HUES64 (cell line): Measurements from ENCODE around the gene RBCK1.
"Not testable (repeated sequence)": the region's sequence is repeated elsewhere in the genome, so short reads cannot be mapped to it uniquely, and the experiment has no call there.

Experiments used
- H3K27ac ChIP-seq: 2 replicates; pipeline ENCODE4 v1.7.0; 2013; ENCODE audit warnings: low read depth, low read length, inconsistent platforms
- H3K27me3 ChIP-seq: 2 replicates; pipeline ENCODE4 v1.6.1; 2013; ENCODE audit warnings: mild to moderate bottlenecking, low read length; ENCODE audit not compliant: insufficient read depth
- H3K36me3 ChIP-seq: 2 replicates; pipeline ENCODE4 v1.6.1; 2013; ENCODE audit warnings: mild to moderate bottlenecking, low read length; ENCODE audit not compliant: insufficient read depth
- H3K4me1 ChIP-seq: 2 replicates; pipeline ENCODE4 v1.6.1; 2013; ENCODE audit warnings: mild to moderate bottlenecking, low read length, moderate library complexity; ENCODE audit not compliant: insufficient read depth
- H3K4me3 ChIP-seq: 2 replicates; pipeline ENCODE4 v1.5.1; 2013; ENCODE audit warnings: mild to moderate bottlenecking, low read length, moderate library complexity
- H3K9ac ChIP-seq: 2 replicates; pipeline ENCODE4 v1.6.1; 2013; ENCODE audit warnings: mild to moderate bottlenecking, low read depth, low read length
- H3K9me3 ChIP-seq: 2 replicates; pipeline ENCODE4 v1.6.1; 2013; ENCODE audit warnings: low read depth, low read length; ENCODE audit not compliant: insufficient read depth
- WGBS: fragments of 150-250, 120-280 bp; methylation state at CpG from one replicate; pipeline ENCODE4 v1.1.7; 2013; ENCODE audit warnings: missing lambda C conversion rate; 5-methylcytosine and 5-hydroxymethylcytosine counted together

Gene RBCK1

DNA sequence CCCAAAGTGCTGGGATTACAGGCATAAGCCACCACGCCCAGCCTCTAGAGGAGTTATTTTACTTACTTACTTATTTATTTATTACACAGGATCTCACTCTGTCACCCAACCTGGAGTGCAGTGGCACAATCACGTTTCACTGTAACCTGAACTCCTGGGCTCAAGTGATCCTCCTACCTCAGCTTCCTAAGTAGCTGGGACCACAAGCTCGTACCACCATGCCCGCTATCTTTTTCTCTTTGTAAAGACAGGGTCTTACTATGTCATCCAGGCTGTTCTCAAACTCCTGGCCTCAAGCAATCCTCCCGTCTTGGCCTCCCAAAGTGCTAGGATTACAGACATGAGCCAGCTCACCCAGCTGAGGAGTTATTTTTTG lies 29.1 kb upstream of the RBCK1 start:
- WGBS: 88% methylated on average over 4 of the region's 5 CpGs
- Histone ChIP-seq H3K9me3 (no peaks in the 10 kb centered on the region), H3K4me3 (no peak overlapping the region), H3K9ac (no peak overlapping the region), H3K4me1 (no peaks in the 10 kb centered on the region), H3K27me3 (peaks cover 36% of the 10 kb centered on the region), H3K36me3 (no peaks in the 10 kb centered on the region), H3K27ac (no peak overlapping the region)

- Histone ChIP-seq H3K27ac (peak overlapping the region; percentile 41; the same call in 1 of the 2 replicates), H3K4me1 (no peaks in the 10 kb centered on the region), H3K27me3 (peaks cover 36% of the 10 kb centered on the region), H3K36me3 (no peaks in the 10 kb centered on the region), H3K4me3 (peak overlapping the region; percentile 68), H3K9me3 (no peaks in the 10 kb centered on the region), H3K9ac (peak overlapping the region; percentile 65)
- WGBS: 1% methylated on average over 93 of the region's 93 CpGs
Observed at GRCh38 chr20:380763-381580, 27.1 kb upstream of the RBCK1 start.

DNA sequence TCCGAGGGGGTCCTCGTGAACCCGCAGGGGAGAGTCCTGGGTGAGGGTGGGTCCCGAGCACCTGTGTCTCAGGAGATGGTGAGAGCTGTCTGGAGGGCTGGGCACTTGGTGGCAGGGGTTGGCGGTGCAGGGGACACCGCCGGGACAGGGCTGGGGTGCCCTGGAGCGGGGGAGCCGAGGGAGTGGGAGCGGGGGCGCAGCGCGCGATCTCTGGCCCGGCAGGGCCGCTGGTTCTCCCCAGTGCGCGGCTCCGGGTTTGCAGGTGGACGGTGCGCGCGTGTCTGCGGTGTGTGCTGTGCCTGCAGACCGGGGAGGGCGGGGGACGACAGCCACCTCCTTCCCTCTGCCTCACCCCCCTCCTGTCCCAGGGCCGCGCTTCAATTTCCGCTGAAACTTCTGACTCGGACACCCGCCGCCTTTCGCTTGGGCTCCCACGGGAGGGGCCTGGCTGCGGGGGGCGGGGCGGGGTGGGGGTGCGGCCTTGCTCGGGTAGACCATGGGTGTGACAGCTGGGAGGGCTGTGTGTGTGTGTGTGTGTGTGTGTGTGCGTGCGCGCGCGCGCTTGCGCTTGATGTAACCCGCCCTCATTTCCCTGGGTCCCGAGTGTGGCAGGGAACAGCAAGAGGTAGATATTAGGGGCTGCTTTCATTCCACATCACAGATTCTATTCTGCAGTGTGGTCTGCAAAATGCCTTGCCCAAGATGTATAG lies 26.4 kb upstream of the RBCK1 start:
- Histone ChIP-seq H3K4me3 (peak overlapping the region; percentile 68), H3K36me3 (no peaks in the 10 kb centered on the region), H3K4me1 (no peaks in the 10 kb centered on the region), H3K27me3 (peaks cover 36% of the 10 kb centered on the region), H3K9me3 (no peaks in the 10 kb centered on the region), H3K9ac (no peak overlapping the region), H3K27ac (no peak overlapping the region)
- 6% methylated on average over 49 of the region's 49 CpGs for WGBS

DNA sequence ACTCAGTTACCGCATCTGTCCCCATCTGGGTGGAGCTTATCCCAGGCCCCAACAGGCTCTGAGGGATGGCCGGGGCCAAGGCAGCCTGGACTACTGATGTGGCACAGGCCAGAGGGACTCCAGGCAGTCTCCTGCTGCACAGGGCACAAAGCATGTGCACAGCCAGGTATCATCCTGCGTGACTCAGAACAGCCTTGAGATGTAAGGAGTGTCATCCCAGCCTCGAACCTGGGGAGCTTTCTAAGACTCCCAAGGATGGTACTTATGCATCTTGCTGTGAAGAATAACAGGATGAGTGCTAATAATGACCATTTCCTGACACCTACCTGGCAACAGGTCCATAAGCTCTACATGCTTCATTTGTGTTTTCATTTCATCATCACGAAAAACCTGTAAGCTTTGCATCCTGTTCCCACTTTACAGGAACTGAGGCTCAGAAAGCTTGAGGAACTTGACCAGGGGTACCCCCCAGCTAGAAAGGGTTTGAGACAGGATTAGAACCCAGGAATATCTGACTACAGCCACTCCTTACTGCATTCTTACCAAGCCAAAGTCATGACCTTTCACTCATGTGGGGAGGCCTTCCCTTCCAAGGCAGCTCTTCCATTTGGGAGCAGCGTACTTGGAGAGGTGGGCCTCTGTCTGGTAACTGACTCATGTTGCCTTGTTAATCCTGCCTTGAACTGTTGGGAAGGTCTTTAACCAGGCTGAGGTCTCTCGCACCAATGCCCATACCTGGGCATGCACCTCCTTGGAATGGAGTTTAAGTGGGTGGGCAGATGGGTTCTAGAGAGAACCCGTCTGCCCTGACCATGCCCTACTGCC lies 25.6 kb upstream of the RBCK1 start:
- Histone ChIP-seq H3K4me1 (no peaks in the 10 kb centered on the region), H3K4me3 (peak overlapping the region; percentile 68), H3K9me3 (no peaks in the 10 kb centered on the region), H3K9ac (no peak overlapping the region), H3K27me3 (peaks cover 36% of the 10 kb centered on the region), H3K27ac (no peak overlapping the region), H3K36me3 (no peaks in the 10 kb centered on the region)
- WGBS: 76% methylated on average over 8 of the region's 8 CpGs

GRCh38 chr20:383889-384288 lies 24.2 kb upstream of the RBCK1 start:
- no peaks in the 10 kb centered on the region for H3K4me1 ChIP-seq
- H3K36me3 ChIP-seq: peaks cover 9% of the 10 kb centered on the region; the same call in 1 of the 2 replicates
- H3K27me3 ChIP-seq: peaks cover 36% of the 10 kb centered on the region
- no peak overlapping the region for H3K9ac ChIP-seq
- no peaks in the 10 kb centered on the region for H3K9me3 ChIP-seq
- no peak overlapping the region for H3K27ac ChIP-seq
- H3K4me3 ChIP-seq: no peak overlapping the region
- 86% methylated on average over 5 of the region's 5 CpGs for WGBS

GRCh38 chr20:384723-385122 lies 23.4 kb upstream of the RBCK1 start:
- Histone ChIP-seq H3K9me3 (no peaks in the 10 kb centered on the region), H3K9ac (no peak overlapping the region), H3K4me1 (no peaks in the 10 kb centered on the region), H3K27me3 (peaks cover 34% of the 10 kb centered on the region), H3K27ac (no peak overlapping the region), H3K36me3 (peaks cover 10% of the 10 kb centered on the region; the same call in 1 of the 2 replicates), H3K4me3 (no peak overlapping the region)
- no CpG with 5 or more reads among the region's 1 CpG for WGBS

DNA sequence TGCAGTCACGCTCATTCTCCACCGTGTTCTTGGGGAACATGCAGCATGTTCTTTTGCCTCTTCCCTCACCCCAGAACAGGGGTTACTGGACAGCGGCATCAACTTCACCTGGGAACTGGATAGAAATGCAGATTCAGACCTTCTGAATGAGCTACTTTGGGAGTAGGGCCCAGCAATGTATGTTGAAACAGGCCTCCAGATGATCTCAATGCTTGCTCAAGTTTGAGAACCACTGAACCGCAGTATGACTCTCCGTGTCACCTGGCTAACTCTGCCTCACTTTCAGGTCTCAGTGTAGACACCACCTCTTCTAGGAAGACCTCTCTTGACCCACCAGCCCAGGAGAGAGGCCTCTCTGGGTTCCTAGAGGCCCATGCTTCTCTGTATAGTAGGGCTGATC lies 22.7 kb upstream of the RBCK1 start:
- Histone ChIP-seq H3K36me3 (peaks cover 10% of the 10 kb centered on the region; the same call in 1 of the 2 replicates), H3K9me3 (no peaks in the 10 kb centered on the region), H3K4me3 (no peak overlapping the region), H3K27ac (no peak overlapping the region), H3K9ac (no peak overlapping the region), H3K4me1 (no peaks in the 10 kb centered on the region), H3K27me3 (peaks cover 33% of the 10 kb centered on the region)
- WGBS: 96% methylated on average over 5 of the region's 5 CpGs

- not testable (repeated sequence) for H3K9ac ChIP-seq, H3K9me3 ChIP-seq, H3K36me3 ChIP-seq, H3K4me3 ChIP-seq, H3K4me1 ChIP-seq, H3K27ac ChIP-seq
- peaks cover 21% of the 10 kb centered on the region for H3K27me3 ChIP-seq
- WGBS: 91% methylated on average over 7 of the region's 8 CpGs
Observed at GRCh38 chr20:386634-387033, 21.5 kb upstream of the RBCK1 start.

GRCh38 chr20:387520-387919 lies 20.6 kb upstream of the RBCK1 start:
- Histone ChIP-seq H3K36me3 (peaks cover 10% of the 10 kb centered on the region; the same call in 1 of the 2 replicates), H3K4me1 (no peaks in the 10 kb centered on the region), H3K9me3 (no peaks in the 10 kb centered on the region), H3K27me3 (peaks cover 13% of the 10 kb centered on the region), H3K27ac (no peak overlapping the region), H3K9ac (no peak overlapping the region), H3K4me3 (no peak overlapping the region)
- 94% methylated on average over 2 of the region's 3 CpGs for WGBS

DNA sequence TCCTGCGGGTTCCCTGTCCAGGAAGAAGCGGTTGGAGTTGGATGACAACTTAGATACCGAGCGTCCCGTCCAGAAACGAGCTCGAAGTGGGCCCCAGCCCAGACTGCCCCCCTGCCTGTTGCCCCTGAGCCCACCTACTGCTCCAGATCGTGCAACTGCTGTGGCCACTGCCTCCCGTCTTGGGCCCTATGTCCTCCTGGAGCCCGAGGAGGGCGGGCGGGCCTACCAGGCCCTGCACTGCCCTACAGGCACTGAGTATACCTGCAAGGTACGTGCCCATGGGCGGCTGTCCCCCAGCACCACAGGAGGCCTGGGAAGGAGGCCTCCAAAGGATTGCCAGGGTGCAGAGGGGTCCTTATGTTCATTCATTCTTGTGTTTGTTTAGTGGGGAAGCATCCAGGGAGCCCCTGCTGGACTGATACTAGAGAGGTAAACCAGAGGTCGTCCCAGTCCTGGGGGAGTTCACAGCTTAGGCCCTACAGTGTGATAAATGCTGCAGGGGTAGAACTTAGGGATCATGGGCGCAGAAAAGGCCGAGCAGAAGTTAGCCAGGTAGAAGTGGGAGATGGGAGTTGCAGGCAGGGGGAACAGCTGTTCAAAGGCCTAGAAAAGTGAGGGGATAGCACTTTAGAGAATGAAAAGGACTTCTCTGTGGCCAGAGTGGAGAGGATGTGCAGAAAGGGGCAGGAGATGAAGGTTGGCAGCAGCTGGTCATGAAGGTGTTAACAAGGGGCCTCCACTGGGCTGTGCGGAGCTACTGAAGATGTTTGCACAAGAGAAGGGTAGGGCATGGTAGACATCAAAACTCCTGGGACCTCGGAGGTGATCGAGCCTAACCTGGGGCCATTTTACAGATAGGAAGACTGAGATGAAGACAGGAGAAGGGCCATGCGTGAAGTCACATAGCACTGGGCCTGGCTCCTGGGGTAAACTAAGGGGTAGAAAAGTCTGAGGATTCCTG lies 19.8 kb upstream of the RBCK1 start:
- 91% methylated on average over 21 of the region's 21 CpGs for WGBS
- no peak overlapping the region for H3K27ac ChIP-seq
- H3K27me3 ChIP-seq: peaks cover 5% of the 10 kb centered on the region; the same call in 1 of the 2 replicates
- H3K36me3 ChIP-seq: peaks cover 11% of the 10 kb centered on the region; the same call in 1 of the 2 replicates
- H3K4me1 ChIP-seq: no peaks in the 10 kb centered on the region
- H3K9ac ChIP-seq: no peak overlapping the region
- no peaks in the 10 kb centered on the region for H3K9me3 ChIP-seq
- H3K4me3 ChIP-seq: no peak overlapping the region
